ENCODE results near the gene PLSCR1.

GRCh38 chr3:146574173-146574572, 29.8 kb upstream of the PLSCR1 start:
- TF ChIP-seq SUZ12 (IDR thresholded peaks at IDR 0.05; ENCODE audit: extremely low read depth, insufficient read depth, insufficient read length) = no peak
- no peak for TF ChIP-seq YY1 (IDR thresholded peaks at IDR 0.05; ENCODE audit: insufficient read depth, insufficient read length)
- no peak for TF ChIP-seq ZNF274 (IDR thresholded peaks at IDR 0.05; ENCODE audit: low read depth, low read length)

All from NT2/D1 (cell line).